Midbrain (tissue), 1 donor: ENCODE data around the gene RPL32.
A peak's percentile ranks its signal among the peaks of the same experiment; 100 is the strongest.
"Not testable (repeated sequence)": the region's sequence is repeated elsewhere in the genome, so short reads cannot be mapped to it uniquely, and the experiment has no call there.

Experiments
- DNase-seq: peaks from one replicate; lab custom pipeline; 2025; lab: John Stamatoyannopoulos, UW

Gene RPL32

GRCh38 chr3:12868039-12869034, 27.0 kb upstream of the RPL32 start:
- peak; percentile 86 for DNase-seq

GRCh38 chr3:12866836-12867235, 25.5 kb upstream of the RPL32 start:
- DNase-seq, result no peak

- no peak for DNase-seq
Observed at GRCh38 chr3:12865271-12865670, 23.9 kb upstream of the RPL32 start.

- no peak for DNase-seq
Observed at GRCh38 chr3:12862387-12862786, 21.0 kb upstream of the RPL32 start.

- DNase-seq, result no peak
Observed at GRCh38 chr3:12861611-12862010, 20.2 kb upstream of the RPL32 start.

GRCh38 chr3:12859840-12860239, 18.5 kb upstream of the RPL32 start:
- DNase-seq, result no peak

GRCh38 chr3:12856626-12857025, 15.3 kb upstream of the RPL32 start:
- no peak for DNase-seq

GRCh38 chr3:12854565-12854964, 13.2 kb upstream of the RPL32 start:
- DNase-seq, result no peak

- not testable (repeated sequence) for DNase-seq
Observed at GRCh38 chr3:12853847-12854246, 12.5 kb upstream of the RPL32 start.

GRCh38 chr3:12852201-12852600, 10.8 kb upstream of the RPL32 start:
- no peak for DNase-seq

GRCh38 chr3:12845811-12846210, 4.4 kb upstream of the RPL32 start:
- no peak for DNase-seq

- no peak for DNase-seq
Observed at GRCh38 chr3:12842469-12842868, 1.1 kb upstream of the RPL32 start.

GRCh38 chr3:12841970-12842328, 584 bp upstream of the RPL32 start:
- DNase-seq, result no peak

GRCh38 chr3:12840591-12841148, 695 bp downstream of the RPL32 start:
- DNase-seq, result no peak

GRCh38 chr3:12840148-12840547, 1.2 kb downstream of the RPL32 start:
- DNase-seq, result not testable (repeated sequence)

GRCh38 chr3:12839156-12839946, 2.0 kb downstream of the RPL32 start:
- DNase-seq, result no peak

- no peak for DNase-seq
Observed at GRCh38 chr3:12838179-12838965, 3.0 kb downstream of the RPL32 start.

- no peak for DNase-seq
Observed at GRCh38 chr3:12837295-12837986, 3.9 kb downstream of the RPL32 start.

- no peak for DNase-seq
Observed at GRCh38 chr3:12835052-12835665, 6.2 kb downstream of the RPL32 start.

GRCh38 chr3:12833222-12834161, 7.9 kb downstream of the RPL32 start:
- DNase-seq, result no peak
